SU-DHL-6 (cell line): ENCODE results near the gene TBKBP1.

Source experiments
- H2AFZ ChIP-seq: fragments of 200-600 bp; sonication (generic); 2 replicates; pipeline ENCODE4 v1.6.1; 2014; ENCODE audit warnings: low read depth, mild to moderate bottlenecking, moderate library complexity, mixed read lengths, antibody characterized with exemption, low read length; ENCODE audit not compliant: severe bottlenecking
- H3F3A ChIP-seq: fragments of 200-600 bp; shearing (Covaris generic); 2 replicates; pipeline ENCODE4 v1.6.0; 2016; ENCODE audit warnings: antibody characterized with exemption, mild to moderate bottlenecking; ENCODE audit not compliant: insufficient read depth
- H3K27ac ChIP-seq: fragments of 200-600 bp; sonication (generic); 2 replicates; pipeline ENCODE4 v1.5.1; 2016; ENCODE audit warnings: low read depth, mild to moderate bottlenecking, low read length, moderate library complexity, mixed read lengths
- H3K27me3 ChIP-seq: fragments of 200-600 bp; sonication (generic), shearing (Covaris generic); 2 replicates; pipeline ENCODE4 v1.6.0; 2014; ENCODE audit warnings: mild to moderate bottlenecking, low read length
- H3K36me3 ChIP-seq: fragments of 200-600 bp; sonication (generic); 2 replicates; pipeline ENCODE4 v1.6.1; 2014; ENCODE audit warnings: mild to moderate bottlenecking, low read length, mixed read lengths
- H3K4me2 ChIP-seq: fragments of 300-600, 200-600 bp; shearing (Covaris generic), sonication (generic); 2 replicates; pipeline ENCODE4 v1.6.0; 2014; ENCODE audit warnings: low read length, low read depth, mild to moderate bottlenecking; ENCODE audit not compliant: poor library complexity, severe bottlenecking
- H3K4me3 ChIP-seq: fragments of 200-600 bp; sonication (generic); 2 replicates; pipeline ENCODE4 v1.5.1; 2014; ENCODE audit warnings: antibody characterized with exemption, low read length, mild to moderate bottlenecking, mixed read lengths; ENCODE audit not compliant: insufficient read depth, poor library complexity, severe bottlenecking
- H3K79me2 ChIP-seq: fragments of 200-600 bp; sonication (generic); 2 replicates; pipeline ENCODE4 v1.6.1; 2014; ENCODE audit warnings: mild to moderate bottlenecking, low read length, moderate library complexity; ENCODE audit not compliant: insufficient read depth
- H3K9ac ChIP-seq: fragments of 200-600 bp; sonication (generic); 2 replicates; pipeline ENCODE4 v1.7.0; 2014; ENCODE audit warnings: mild to moderate bottlenecking, low read length
- H3K9me2 ChIP-seq: fragments of 200-600 bp; sonication (generic); replicated peaks from 2 replicates; pipeline ENCODE4 v1.6.1; 2014; ENCODE audit warnings: low read length; ENCODE audit not compliant: insufficient read depth
- H3K9me3 ChIP-seq: fragments of 200-600 bp; sonication (generic); 2 replicates; pipeline ENCODE4 v1.6.1; 2014; ENCODE audit warnings: low read length, mixed read lengths; ENCODE audit not compliant: insufficient read depth
- H4K20me1 ChIP-seq: fragments of 200-600 bp; sonication (generic); 2 replicates; pipeline ENCODE4 v1.6.1; 2014; ENCODE audit warnings: low read depth, mild to moderate bottlenecking, antibody characterized with exemption, low read length, moderate library complexity, mixed read lengths
- EZH2phosphoT487 ChIP-seq: fragments of 200-600 bp; sonication (generic), shearing (Covaris generic); conservative IDR thresholded peaks from 2 replicates; pipeline ENCODE4 v1.6.1; 2018; ENCODE audit warnings: mild to moderate bottlenecking, antibody characterized with exemption, low read length, moderate library complexity, mixed read lengths
- TF ChIP-seq, protein P1 (sequence below): fragments of 200-600 bp; sonication (generic); IDR thresholded peaks from one replicate; pipeline ENCODE4 v1.5.1; 2017; ENCODE audit warnings: antibody characterized with exemption, mild to moderate bottlenecking, low read length, moderate library complexity; ENCODE audit not compliant: insufficient read depth, poor library complexity, severe bottlenecking

TBKBP1 gene

DNA sequence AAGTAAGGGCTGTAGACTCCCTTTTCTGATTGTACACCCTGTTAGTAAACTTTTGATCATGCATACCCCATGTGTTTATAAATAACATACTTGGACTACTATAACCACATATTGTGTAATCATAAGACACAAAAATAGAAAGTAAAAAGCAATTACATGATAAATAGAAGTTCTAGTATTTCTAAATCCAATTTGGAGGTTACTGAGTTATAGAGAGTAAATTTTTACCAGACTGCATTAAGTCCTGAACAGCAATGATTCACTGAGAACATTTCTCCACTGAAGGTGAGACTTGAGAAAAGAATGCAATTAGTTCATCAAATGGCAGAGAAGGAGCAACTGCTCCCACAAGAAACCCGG, 7.7 kb upstream of the TBKBP1 start:
- peaks cover 25% of the 10 kb centered on the region for H3K36me3 ChIP-seq
- no peak overlapping the region for H2AFZ ChIP-seq
- no peak overlapping the region for H3K27ac ChIP-seq
- no peak overlapping the region for H3K4me3 ChIP-seq
- TF ChIP-seq, protein P1, sequence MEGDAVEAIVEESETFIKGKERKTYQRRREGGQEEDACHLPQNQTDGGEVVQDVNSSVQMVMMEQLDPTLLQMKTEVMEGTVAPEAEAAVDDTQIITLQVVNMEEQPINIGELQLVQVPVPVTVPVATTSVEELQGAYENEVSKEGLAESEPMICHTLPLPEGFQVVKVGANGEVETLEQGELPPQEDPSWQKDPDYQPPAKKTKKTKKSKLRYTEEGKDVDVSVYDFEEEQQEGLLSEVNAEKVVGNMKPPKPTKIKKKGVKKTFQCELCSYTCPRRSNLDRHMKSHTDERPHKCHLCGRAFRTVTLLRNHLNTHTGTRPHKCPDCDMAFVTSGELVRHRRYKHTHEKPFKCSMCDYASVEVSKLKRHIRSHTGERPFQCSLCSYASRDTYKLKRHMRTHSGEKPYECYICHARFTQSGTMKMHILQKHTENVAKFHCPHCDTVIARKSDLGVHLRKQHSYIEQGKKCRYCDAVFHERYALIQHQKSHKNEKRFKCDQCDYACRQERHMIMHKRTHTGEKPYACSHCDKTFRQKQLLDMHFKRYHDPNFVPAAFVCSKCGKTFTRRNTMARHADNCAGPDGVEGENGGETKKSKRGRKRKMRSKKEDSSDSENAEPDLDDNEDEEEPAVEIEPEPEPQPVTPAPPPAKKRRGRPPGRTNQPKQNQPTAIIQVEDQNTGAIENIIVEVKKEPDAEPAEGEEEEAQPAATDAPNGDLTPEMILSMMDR, result no peak
- TF ChIP-seq EZH2phosphoT487, result no peak
- no peak overlapping the region for H3K4me2 ChIP-seq
- H3K9ac ChIP-seq, result no peak overlapping the region
- H3K9me3 ChIP-seq, result no peaks in the 10 kb centered on the region
- H4K20me1 ChIP-seq, result peaks cover 3% of the 10 kb centered on the region
- no peaks in the 10 kb centered on the region for H3K27me3 ChIP-seq
- peaks cover 52% of the 10 kb centered on the region for H3F3A ChIP-seq
- H3K79me2 ChIP-seq, result no peaks in the 10 kb centered on the region
- H3K9me2 ChIP-seq, result no peaks in the 10 kb centered on the region

DNA sequence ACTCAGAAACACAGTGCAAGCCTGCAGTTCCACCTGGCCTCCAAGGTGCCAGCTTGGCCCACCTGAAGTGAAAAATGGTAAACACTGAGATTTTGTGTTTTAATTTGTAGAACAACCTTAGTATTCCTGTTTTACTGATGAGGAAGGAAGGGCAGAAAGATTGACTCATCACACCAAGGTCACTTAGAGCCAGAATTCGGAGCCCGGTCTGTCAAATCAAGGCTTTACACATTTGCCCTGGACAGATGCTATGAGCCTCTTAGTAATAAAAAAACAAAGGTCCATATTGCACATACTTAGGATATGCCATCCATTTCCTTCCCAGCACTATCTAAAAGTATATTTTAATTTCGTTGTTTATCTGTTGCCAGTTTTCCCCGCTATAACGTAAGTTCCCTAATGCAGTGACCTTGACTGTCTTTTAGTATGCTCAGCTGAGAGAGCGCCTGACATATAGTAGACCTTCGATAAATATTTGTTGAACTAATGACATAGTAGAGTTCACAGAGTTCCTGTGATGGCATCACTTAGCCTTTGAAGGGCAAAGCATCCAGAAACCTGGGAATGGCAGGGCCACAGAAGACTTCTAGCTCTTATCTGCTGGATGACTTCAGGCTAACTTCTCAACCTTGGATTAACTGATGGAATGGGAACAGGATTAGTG, 7.2 kb upstream of the TBKBP1 start:
- no peak for TF ChIP-seq EZH2phosphoT487
- TF ChIP-seq, protein P1, result no peak
- H3K9ac ChIP-seq, result no peak overlapping the region
- no peaks in the 10 kb centered on the region for H3K79me2 ChIP-seq
- no peaks in the 10 kb centered on the region for H3K27me3 ChIP-seq
- H3K36me3 ChIP-seq, result peaks cover 24% of the 10 kb centered on the region
- no peak overlapping the region for H3K27ac ChIP-seq
- H3K4me2 ChIP-seq, result no peak overlapping the region
- no peaks in the 10 kb centered on the region for H3K9me3 ChIP-seq
- peaks cover 3% of the 10 kb centered on the region for H4K20me1 ChIP-seq
- H3F3A ChIP-seq, result peaks cover 50% of the 10 kb centered on the region
- no peaks in the 10 kb centered on the region for H3K9me2 ChIP-seq
- H3K4me3 ChIP-seq, result no peak overlapping the region
- no peak overlapping the region for H2AFZ ChIP-seq

DNA sequence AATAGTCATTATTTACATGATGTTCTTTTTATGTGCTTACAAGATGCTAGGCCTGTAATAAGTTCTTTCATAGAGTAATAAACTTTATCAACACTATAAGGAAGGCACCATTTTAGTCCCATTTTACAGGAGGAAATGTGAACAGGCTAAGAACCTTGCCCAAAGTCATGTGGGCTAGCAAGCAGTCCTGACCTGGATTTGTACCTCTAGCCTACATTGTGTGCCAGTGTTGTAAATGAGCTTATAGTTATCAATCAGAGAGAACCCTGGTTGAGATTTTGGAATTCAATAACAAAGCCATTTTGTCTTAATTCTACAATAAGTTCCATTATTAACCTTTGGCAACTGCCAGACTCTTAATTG, 6.7 kb upstream of the TBKBP1 start:
- no peak overlapping the region for H3K4me2 ChIP-seq
- H3K27ac ChIP-seq, result no peak overlapping the region

More for the DNA sequence above, 6.7 kb upstream of the TBKBP1 start:
- no peak overlapping the region for H2AFZ ChIP-seq
- H4K20me1 ChIP-seq, result peaks cover 3% of the 10 kb centered on the region
- no peaks in the 10 kb centered on the region for H3K79me2 ChIP-seq
- no peak overlapping the region for H3K4me3 ChIP-seq
- no peaks in the 10 kb centered on the region for H3K9me3 ChIP-seq
- H3K9me2 ChIP-seq, result no peaks in the 10 kb centered on the region
- H3K36me3 ChIP-seq, result peaks cover 19% of the 10 kb centered on the region
- no peaks in the 10 kb centered on the region for H3K27me3 ChIP-seq
- TF ChIP-seq, protein P1, result no peak
- TF ChIP-seq EZH2phosphoT487, result no peak
- no peak overlapping the region for H3K9ac ChIP-seq
- H3F3A ChIP-seq, result peaks cover 45% of the 10 kb centered on the region
